Erythroblast (primary cell): ENCODE data around the gene SLC39A11.
"Not testable (repeated sequence)": the region's sequence is repeated elsewhere in the genome, so short reads cannot be mapped to it uniquely, and the experiment has no call there.

Source experiments
- DNase-seq, 2 experiments: peaks; one replicate each; lab custom pipeline; 2025; lab: John Stamatoyannopoulos, UW
- GATA1 ChIP-seq: IDR thresholded peaks from 2 replicates; pipeline ENCODE4 v1.6.1; 2011; ENCODE audit warnings: low read depth, mild to moderate bottlenecking, control low read depth, low read length, moderate library complexity
- POLR2A ChIP-seq: IDR thresholded peaks from 2 replicates; pipeline ENCODE4 v1.6.1; 2011; ENCODE audit warnings: mild to moderate bottlenecking, low read length

Gene SLC39A11

DNA sequence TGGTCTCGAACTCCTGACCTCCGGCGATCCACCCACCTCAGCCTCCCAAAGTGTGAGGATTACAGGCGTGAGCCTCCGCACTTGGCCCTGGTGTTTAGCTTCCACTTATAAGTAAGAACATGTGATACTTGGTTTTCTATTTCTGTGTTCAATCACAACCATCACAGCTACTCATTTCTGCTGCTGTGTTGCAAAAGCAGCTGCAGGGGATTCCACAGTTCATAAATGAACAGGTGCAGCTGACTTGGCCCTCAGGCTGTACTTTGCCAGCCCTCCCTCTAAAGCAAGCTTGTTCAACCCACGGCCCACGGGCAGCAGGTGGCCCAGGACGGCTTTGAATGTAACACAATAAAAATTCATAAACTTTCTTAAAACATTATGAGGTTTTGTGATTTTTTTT is 79.2 kb downstream of the SLC39A11 start:
- no peak for DNase-seq
- TF ChIP-seq GATA1 (no peak), POLR2A (no peak)

DNA sequence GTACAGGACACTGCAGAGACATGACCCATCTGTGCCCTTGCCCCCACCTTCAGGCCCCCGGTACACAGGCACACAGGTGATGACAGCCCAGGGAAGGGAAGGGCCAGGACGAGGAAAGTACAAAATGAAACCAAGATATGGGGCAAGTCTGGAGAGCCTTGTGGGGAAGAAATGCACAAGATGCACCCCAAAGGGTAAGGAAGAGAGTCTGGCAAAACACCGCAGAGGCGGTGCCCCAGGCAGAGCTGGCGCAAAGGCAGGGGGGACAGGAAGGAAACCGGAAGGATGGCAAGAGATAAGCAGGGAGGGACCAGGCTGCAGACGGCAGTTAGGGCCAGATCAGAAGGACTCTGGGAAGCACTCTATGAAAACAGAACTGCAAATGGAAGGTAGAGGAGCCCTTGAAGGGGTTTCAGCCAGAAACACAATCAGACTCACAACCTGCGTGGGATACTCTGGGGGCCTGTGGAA is 81.4 kb downstream of the SLC39A11 start:
- DNase-seq = peak; percentile 76 to 88
- TF ChIP-seq GATA1 (no peak), POLR2A (peak; percentile 74)

DNA sequence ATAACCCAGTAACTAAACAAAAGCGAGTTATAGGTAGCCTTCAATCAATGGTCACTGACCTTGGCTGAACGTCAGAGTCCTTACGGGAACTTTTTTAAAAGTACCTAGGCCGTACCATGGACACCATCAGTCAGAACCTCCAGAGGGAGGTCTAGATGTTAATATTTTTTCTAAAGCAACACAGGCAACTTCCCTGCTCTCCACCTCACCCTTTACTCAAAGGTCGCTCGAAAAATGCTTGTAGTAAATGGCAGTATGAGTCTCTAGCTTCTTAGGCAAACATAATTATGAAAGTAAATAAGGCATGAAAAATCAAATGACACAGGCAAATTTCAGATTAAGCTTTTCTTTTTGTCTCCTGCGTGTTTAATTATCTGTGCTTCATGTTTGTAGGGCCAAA is 82.1 kb downstream of the SLC39A11 start:
- TF ChIP-seq GATA1 (no peak), POLR2A (no peak)
- no peak for DNase-seq

DNA sequence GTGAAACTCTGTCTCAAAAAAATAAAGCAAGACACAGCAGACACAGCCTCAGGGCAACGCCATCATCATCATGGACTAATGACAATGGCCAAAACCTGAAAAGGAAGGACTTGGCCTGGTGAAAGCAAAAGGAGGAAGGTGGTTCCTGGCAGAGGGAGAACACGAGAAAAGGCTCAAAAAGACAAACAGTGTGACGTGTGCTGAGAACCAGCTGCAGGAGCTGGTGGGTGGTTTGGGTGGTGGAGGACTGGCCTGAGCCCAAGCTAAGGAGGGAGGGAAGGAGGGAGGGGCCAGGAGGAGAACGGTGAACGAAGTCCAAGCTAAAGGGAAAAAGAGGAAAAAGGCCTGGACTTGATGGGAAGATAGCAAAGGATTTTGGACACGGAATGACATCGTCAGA is 85.1 kb downstream of the SLC39A11 start:
- DNase-seq = no peak
- TF ChIP-seq POLR2A (no peak), GATA1 (no peak)

DNA sequence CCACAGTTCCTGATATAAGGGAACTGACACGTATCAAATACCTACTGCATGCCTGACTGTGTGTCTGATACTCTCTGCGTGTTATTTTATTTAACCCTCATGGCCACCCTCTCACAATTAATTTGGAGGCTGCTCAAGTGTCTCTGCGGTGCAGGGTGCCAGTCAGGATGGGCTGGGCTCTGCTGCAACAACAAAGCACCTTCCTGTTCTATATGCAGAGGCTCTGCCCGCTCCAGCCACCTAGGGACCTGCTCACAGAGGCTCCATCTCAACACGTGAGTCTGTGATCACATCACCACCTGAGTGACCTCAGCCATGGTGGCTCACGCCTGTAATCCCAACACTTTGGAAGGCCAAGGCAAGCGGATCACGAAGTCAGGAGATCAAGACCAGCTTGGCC is 87.1 kb downstream of the SLC39A11 start:
- no peak for TF ChIP-seq POLR2A
- TF ChIP-seq GATA1 = no peak
- DNase-seq = no peak

DNA sequence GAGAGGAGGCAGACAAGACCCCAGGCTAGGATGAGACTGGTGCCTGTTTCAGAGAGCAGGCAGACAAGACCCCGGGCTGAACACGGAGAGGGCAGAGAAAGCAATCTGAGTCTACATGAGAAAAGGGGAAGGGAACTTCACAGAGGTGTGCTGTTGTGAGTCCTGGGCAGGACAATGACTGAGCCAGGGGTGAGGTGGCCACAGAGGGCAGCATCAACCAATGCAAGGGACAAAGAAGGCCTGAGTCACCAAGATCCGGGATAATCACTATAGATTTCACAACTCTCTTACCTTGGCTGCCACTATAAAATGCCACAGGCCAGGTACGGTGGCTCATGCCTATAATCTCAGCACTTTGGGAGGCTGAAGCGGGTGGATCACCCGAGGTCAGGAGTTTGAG is 89.0 kb downstream of the SLC39A11 start:
- no peak for DNase-seq
- TF ChIP-seq GATA1 (no peak), POLR2A (no peak)

DNA sequence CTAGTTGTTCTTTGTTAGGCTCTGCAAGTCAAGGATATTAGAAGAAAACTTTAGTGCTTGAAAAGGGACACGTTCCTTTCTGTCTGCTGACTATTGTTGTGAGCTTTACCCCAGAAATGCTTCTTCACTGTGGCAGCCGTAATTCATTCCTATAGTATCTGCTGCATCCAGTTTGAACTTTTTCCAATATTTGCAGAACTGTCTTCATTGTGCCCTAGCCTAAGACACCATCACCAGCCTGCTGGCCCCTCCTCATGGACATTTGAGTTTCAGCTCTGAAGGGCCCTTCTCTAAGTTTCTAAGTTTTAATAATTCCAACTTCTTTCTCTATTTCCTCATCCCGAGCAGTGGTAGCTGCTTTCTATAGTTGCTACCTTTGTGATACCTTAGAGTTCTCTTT is 91.7 kb downstream of the SLC39A11 start:
- no peak for DNase-seq
- TF ChIP-seq POLR2A = no peak
- no peak for TF ChIP-seq GATA1

DNA sequence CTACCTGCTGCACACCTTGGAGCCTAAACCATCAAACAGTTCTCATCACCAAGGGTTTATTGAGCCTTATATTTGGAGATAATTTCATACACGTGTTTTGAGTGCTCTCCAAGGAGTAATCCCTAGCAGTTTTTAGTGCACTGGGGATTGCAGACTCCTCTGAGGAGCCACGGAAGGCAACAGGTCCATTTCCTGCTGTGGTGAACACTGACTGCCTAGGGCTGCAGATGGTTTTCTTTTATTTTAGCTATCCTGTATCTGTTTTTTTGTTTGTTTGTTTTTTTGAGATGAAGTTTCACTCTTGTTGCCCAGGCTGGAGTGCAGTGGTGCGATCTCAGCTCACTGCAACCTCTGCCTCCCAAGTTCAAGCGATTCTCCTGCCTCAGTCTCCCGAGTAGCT is 93.0 kb downstream of the SLC39A11 start:
- not testable (repeated sequence) for DNase-seq

DNA sequence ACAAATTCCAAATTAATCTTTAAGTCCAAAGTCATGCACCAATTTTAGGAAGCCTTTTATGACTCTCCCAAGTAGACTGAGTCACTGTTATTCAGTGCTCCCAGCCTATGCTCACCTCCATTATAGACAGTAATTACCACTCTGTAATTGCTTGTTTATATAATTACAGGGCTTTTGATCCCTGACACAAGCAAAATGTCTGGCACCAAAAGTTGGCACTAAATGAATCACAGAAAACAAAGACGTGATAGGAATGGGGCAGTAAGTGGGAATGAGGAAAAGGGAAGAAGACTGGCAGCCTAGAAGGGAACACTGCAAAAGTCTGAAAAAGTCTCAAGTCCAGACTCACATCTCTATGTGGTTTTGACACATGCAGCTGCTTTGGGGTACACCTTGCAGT is 94.1 kb downstream of the SLC39A11 start:
- DNase-seq = no peak

DNA sequence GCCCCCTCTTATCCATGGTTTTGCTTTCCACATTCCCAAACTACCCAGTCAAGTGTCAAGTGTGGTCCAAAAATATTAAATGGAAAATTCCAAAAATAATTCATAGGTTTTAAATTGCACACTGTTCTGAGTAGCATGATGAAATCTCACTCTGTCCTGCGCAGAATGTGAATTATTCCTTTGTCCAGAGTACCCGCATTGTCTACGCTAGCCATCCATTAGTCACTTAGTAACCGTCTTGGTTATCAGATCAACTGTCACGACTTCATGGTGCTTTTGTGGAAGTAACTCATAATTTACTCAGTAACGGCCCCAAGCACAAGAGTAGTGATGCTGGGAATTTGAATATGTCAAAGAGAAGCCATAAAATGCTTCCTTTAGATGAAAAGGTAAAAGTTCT is 94.9 kb downstream of the SLC39A11 start:
- no peak for DNase-seq
- TF ChIP-seq GATA1 (no peak), POLR2A (no peak)

More for the DNA sequence above, 94.1 kb downstream of the SLC39A11 start:
- TF ChIP-seq GATA1 = no peak
- no peak for TF ChIP-seq POLR2A

DNA sequence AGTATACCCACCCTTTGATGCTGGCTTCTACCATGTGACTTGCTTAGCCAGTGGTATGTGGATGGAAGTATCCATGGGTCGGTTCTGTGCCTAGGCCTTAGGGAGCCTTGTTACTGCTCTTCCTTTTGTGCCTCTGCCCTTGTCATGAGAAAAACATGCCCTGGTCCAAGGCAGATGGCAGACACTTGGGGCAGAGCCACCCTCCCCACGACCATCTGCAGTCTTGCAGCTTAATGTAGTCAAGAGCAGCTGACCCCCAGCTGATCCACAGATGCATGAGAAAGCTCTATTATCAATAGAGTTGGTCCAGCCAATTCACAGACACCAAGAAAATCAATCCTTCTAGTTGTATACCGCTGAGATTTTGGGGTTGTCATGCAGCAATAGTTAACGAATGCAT is 95.7 kb downstream of the SLC39A11 start:
- TF ChIP-seq POLR2A (no peak), GATA1 (no peak)

DNA sequence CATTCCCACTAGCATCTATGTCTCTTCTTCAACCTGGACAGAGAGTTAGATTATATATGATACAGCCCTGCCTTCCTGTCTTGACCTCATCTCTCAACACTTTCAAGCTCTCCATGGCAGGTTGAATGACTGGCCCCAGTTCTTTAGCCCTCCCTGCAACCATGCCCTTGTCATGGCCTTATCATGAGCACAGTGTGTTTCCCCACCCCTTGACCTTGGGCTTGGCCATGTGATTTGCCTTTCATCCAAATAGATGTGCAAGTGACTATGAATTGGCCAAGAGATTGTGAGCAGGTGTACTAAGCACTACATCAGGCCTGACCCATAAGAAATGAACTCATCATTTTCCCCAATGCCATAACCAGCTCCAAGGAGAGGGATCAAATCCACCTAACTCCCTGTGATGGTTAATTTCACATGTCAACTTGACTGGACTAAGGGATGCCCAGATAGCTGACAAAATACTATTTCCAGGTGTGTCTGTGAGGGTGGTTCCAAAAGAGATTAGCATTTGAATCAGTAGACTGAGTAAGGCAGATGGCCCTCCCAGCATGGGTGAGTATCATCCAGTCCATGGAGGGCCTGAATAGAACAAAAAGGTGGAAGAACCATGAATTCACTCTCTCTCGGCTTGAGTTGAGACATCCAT is 97.4 kb downstream of the SLC39A11 start:
- TF ChIP-seq POLR2A (no peak), GATA1 (no peak)
- no peak for DNase-seq

More for the DNA sequence above, 95.7 kb downstream of the SLC39A11 start:
- no peak for DNase-seq

DNA sequence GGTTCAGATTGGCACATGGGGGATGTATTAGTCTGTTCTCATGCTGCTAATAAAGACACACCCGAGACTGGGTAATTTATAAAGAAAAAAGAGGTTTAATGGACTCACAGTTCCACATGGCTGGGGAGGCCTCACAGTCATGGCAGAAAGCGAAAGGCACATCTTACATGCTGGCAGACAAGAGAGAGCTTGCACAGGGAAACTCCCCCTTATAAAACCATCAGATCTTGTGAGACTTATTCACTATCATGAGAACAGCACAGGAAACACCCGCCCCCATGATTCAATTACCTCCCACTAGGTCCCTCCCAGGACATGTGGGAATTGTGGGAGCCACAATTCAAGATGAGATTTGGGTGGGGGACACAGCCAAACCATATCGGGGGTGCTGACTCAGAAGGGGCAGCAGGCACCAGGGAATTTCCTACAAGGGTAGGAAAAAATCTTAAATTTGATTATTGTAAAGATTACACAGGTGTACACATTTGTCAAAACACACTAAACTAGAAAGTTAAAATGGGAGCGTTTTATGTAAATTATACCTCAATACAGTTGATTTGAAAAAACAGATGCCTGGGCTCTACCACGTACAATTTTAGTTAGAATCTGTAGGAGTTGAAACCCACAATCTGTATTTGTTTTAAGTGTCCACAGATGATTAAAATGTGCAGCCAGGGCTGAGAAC is 99.6 kb downstream of the SLC39A11 start:
- DNase-seq = not testable (repeated sequence)
- peak; percentile 33 for TF ChIP-seq POLR2A

DNA sequence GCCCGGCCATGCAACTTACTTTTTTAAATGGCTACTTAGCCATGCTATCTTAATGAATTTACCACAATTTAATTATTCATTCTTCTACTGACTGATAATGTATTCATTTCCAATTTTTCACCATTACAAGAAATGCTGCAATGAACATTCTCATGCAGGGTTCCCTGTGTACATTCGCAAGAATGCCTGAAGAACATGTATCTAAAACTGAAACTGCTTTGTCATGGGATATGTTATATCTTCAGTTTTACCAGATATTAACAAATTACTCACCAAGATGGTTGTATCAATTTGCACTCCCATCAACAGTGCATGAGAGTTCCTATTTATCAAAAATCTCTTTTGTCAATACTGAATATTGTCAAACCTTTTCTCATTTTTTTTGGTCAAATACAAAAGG is 100.8 kb downstream of the SLC39A11 start:
- TF ChIP-seq POLR2A = no peak
- no peak for DNase-seq
